Osteoblast (primary cell): ENCODE measurements around the gene ZNF618. TPM values are rescaled to one million over a fixed set of nuclear protein-coding genes. Genes with fewer than 3 reads are reported as not detected.

ENCODE experiments used
- DNase-seq: peaks from one replicate; pipeline ENCODE4 v3.0.0; 2011; ENCODE audit warnings: low spot score, mixed read lengths; ENCODE audit not compliant: insufficient read length; ENCODE audit errors: missing footprints
- H2AFZ ChIP-seq: 2 replicates; pipeline ENCODE4 v1.6.0; 2011; ENCODE audit warnings: mild to moderate bottlenecking, low read length
- H3K27ac ChIP-seq: 2 replicates; pipeline ENCODE4 v1.5.1; 2011; ENCODE audit warnings: mild to moderate bottlenecking, low read depth, low read length, moderate library complexity
- H3K27me3 ChIP-seq: 2 replicates; pipeline ENCODE4 v1.6.0; 2012; ENCODE audit warnings: mild to moderate bottlenecking, control low read depth, inconsistent platforms, low read length, moderate library complexity; ENCODE audit not compliant: insufficient read depth
- H3K36me3 ChIP-seq: 2 replicates; pipeline ENCODE4 v1.5.1; 2011; ENCODE audit warnings: mild to moderate bottlenecking, low read length, control low read depth, moderate library complexity; ENCODE audit not compliant: insufficient read depth
- H3K4me1 ChIP-seq: 2 replicates; pipeline ENCODE4 v1.5.1; 2011; ENCODE audit warnings: mild to moderate bottlenecking, low read length, control low read depth, moderate library complexity; ENCODE audit not compliant: insufficient read depth
- H3K4me2 ChIP-seq: 2 replicates; pipeline ENCODE4 v1.6.0; 2011; ENCODE audit warnings: mild to moderate bottlenecking, low read length; ENCODE audit not compliant: insufficient read depth
- H3K4me3 ChIP-seq: fragments of 200-600 bp; sonication (generic); 3 replicates; pipeline ENCODE4 v1.5.1; 2012; ENCODE audit warnings: mild to moderate bottlenecking, low read length, inconsistent platforms; ENCODE audit not compliant: insufficient read depth
- H3K79me2 ChIP-seq: 2 replicates; pipeline ENCODE4 v1.6.0; 2012; ENCODE audit warnings: mild to moderate bottlenecking, low read length, control low read depth, inconsistent platforms; ENCODE audit not compliant: insufficient read depth
- H3K9me3 ChIP-seq: 2 replicates; pipeline ENCODE4 v1.5.1; 2011; ENCODE audit warnings: low read depth, low read length, control low read depth
- H4K20me1 ChIP-seq: 2 replicates; pipeline ENCODE4 v1.6.0; 2012; ENCODE audit warnings: mild to moderate bottlenecking, low read length, control low read depth; ENCODE audit not compliant: insufficient read depth
- CTCF ChIP-seq: IDR thresholded peaks from 2 replicates; pipeline ENCODE4 v1.5.1; 2011; ENCODE audit warnings: mild to moderate bottlenecking, low read depth, low read length, moderate library complexity; ENCODE audit errors: extremely low read depth
- total RNA-seq: library from RNA; depleted of rRNA; stranded (reverse); fragments of >200 nt; gene quantifications from 2 replicates; pipeline ENCODE4 v1.2.3, GENCODE V29; 2012

Gene ZNF618
- total RNA-seq, 1 donor: 10.1 TPM

- H4K20me1 ChIP-seq: peaks cover 25% of the 10 kb centered on the region
- H3K4me2 ChIP-seq: no peak overlapping the region
- H3K9me3 ChIP-seq: no peaks in the 10 kb centered on the region
- no peaks in the 10 kb centered on the region for H3K36me3 ChIP-seq
- no peak for TF ChIP-seq CTCF
- H3K27ac ChIP-seq: no peak overlapping the region
- H3K27me3 ChIP-seq: no peaks in the 10 kb centered on the region
- H2AFZ ChIP-seq: no peak overlapping the region
- H3K4me1 ChIP-seq: peaks cover 27% of the 10 kb centered on the region
- no peak overlapping the region for H3K4me3 ChIP-seq
- no peak for DNase-seq
- peaks cover 91% of the 10 kb centered on the region for H3K79me2 ChIP-seq
Measured at GRCh38 chr9:113888336-113888735, 12.2 kb downstream of the ZNF618 start.

GRCh38 chr9:113888976-113889375, 12.9 kb downstream of the ZNF618 start:
- Histone ChIP-seq H3K4me2 (no peak overlapping the region), H3K79me2 (peaks cover 85% of the 10 kb centered on the region), H3K36me3 (no peaks in the 10 kb centered on the region), H2AFZ (no peak overlapping the region), H3K4me3 (no peak overlapping the region), H3K4me1 (peaks cover 27% of the 10 kb centered on the region), H3K27me3 (no peaks in the 10 kb centered on the region), H4K20me1 (peaks cover 25% of the 10 kb centered on the region), H3K27ac (no peak overlapping the region), H3K9me3 (no peaks in the 10 kb centered on the region)
- DNase-seq: no peak
- no peak for TF ChIP-seq CTCF

- H3K27ac ChIP-seq: no peak overlapping the region
- no peak overlapping the region for H2AFZ ChIP-seq
- H3K4me3 ChIP-seq: no peak overlapping the region
- peaks cover 82% of the 10 kb centered on the region for H3K79me2 ChIP-seq
- no peaks in the 10 kb centered on the region for H3K36me3 ChIP-seq
- no peaks in the 10 kb centered on the region for H3K27me3 ChIP-seq
- no peak overlapping the region for H3K4me2 ChIP-seq
- H4K20me1 ChIP-seq: peaks cover 15% of the 10 kb centered on the region
- H3K4me1 ChIP-seq: peaks cover 16% of the 10 kb centered on the region
- no peak for DNase-seq
- no peaks in the 10 kb centered on the region for H3K9me3 ChIP-seq
- TF ChIP-seq CTCF: no peak
Measured at GRCh38 chr9:113890704-113891103, 14.6 kb downstream of the ZNF618 start.

- no peak overlapping the region for H3K4me3 ChIP-seq
- H3K27me3 ChIP-seq: no peaks in the 10 kb centered on the region
- no peak for DNase-seq
- H4K20me1 ChIP-seq: peaks cover 11% of the 10 kb centered on the region
- no peaks in the 10 kb centered on the region for H3K9me3 ChIP-seq
- no peaks in the 10 kb centered on the region for H3K4me1 ChIP-seq
- no peak overlapping the region for H3K4me2 ChIP-seq
- H3K27ac ChIP-seq: no peak overlapping the region
- no peak for TF ChIP-seq CTCF
- H2AFZ ChIP-seq: no peak overlapping the region
- H3K36me3 ChIP-seq: no peaks in the 10 kb centered on the region
- peaks cover 80% of the 10 kb centered on the region for H3K79me2 ChIP-seq
Measured at GRCh38 chr9:113892861-113893491, 16.9 kb downstream of the ZNF618 start.
